ENCODE data around the gene TMEM114.
"Not testable (repeated sequence)": the region's sequence is repeated elsewhere in the genome, so short reads cannot be mapped to it uniquely, and the experiment has no call there.

TMEM114 gene

GRCh38 chr16:8572063-8572918, 18.0 kb downstream of the TMEM114 start:
- no peak for DNase-seq

- DNase-seq, result no peak
Observed at GRCh38 chr16:8571061-8571596, 19.2 kb downstream of the TMEM114 start.

- DNase-seq, result not testable (repeated sequence)
Observed at GRCh38 chr16:8570393-8570792, 19.9 kb downstream of the TMEM114 start.

DNA sequence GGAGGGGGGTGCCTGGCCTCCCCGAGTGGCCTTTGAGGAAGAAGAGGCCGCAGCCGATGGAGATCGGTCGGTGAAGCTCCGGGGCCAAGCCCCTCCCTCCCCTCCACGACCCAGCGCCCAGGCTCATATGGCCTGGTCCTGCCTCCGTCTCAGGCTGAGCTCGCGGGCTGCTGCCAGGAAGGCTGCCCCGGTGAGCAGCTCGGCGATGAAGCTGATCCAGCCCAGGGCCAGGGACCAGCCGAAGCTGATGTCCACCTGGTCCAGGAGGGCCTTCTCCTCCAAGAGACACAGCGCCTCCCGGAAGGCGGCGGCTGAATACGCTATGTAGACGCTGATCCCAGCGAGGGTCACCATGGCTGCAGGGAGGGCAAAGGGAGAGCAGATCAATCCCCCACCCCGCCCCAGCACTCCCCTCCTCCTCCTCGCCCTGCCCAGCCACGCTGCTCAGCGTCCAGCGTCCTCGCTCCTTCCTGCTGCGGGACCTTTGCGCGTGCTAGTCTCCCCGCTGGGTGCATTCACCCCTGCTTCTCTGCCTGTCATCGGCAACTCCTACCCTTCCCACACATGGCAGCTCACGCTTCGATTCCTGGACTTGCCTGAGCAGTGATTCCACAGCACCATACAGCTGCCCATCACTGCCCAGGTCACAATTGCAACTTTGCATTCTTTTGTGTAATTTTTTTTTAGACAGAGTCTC, 20.5 kb downstream of the TMEM114 start:
- no peak for DNase-seq

DNA sequence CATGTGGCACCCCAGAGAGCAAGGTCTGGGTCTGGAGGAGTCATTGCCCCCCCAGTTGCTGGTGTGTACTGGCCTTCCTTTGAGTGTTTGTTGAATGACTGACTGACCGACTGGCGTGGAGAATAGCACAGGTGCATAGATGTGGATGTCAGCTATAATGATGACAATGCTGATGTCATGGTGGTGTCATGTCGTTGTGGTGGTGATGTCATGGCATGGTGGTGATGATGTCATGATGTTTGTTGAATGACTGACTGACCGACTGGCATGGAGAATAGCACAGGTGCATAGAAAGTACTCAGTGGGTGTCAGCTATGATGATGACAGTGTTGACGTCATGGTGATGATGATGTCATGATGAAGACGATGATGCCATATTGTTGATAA, 22.1 kb downstream of the TMEM114 start:
- no peak for DNase-seq

GRCh38 chr16:8567355-8568230, 22.7 kb downstream of the TMEM114 start:
- peak; percentile 33 for DNase-seq

- no peak for DNase-seq
Observed at GRCh38 chr16:8565498-8565897, 24.8 kb downstream of the TMEM114 start.

GRCh38 chr16:8564934-8565345, 25.4 kb downstream of the TMEM114 start:
- DNase-seq, result no peak

- not testable (repeated sequence) for DNase-seq
Observed at GRCh38 chr16:8563944-8564540, 26.3 kb downstream of the TMEM114 start.

DNA sequence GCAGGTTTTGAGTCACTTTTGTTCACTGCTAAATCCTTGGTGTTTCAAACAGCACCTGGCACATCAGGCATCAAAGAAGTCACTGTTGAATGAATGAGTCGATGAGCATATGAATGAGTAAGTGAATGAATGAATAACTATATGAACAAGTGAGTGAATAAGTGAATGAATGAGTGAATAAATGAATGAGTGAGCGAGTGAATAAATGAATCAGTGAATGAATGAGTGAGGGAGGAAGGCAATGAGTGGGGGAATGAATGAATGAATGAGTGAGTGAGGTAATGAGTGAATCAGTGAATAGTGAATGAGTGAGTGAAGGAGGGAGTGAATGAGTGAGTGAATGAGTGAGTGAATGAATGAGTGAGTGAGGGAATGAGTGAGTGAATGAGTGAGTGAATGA, 28.8 kb downstream of the TMEM114 start:
- DNase-seq, result no peak

DNA sequence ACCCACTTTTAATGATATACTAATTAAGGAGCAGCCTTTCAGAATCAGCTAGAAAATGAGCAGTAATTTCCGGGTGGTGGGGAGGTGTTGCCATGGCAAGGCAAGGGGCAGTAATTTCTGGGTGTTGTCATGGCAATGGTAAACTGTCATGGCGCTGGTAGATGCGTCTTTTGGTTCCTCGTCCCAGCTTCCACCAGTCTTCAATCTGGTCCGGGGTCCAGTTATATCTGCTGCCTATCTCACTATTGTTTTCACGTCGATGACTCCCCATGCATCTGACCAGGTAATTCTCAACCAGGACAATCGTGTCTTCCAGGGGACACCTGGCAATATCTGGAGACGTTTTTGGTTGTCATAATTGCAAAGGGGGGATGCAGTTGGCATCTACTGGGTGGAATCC, 34.9 kb downstream of the TMEM114 start:
- DNase-seq, result no peak

DNA sequence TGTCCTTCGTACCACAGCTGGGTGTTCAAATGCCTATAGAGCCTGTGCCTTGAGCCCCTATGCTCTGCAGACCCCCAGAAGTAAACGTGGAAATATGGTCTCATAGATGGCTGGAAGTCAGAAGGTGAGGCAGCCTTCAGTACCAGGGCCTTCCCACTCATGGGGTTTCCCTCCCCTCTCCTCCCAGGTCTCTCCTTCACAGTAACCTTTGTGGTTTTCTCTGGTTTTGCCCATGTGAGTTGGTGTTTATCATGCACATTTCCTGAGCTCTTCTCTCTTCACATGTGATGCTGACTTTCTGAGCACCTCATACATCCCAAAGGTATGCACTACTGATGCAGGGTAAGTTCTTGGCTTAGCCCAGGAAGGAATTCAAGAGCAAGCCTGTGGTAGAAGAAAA, 35.4 kb downstream of the TMEM114 start:
- DNase-seq, result no peak

DNA sequence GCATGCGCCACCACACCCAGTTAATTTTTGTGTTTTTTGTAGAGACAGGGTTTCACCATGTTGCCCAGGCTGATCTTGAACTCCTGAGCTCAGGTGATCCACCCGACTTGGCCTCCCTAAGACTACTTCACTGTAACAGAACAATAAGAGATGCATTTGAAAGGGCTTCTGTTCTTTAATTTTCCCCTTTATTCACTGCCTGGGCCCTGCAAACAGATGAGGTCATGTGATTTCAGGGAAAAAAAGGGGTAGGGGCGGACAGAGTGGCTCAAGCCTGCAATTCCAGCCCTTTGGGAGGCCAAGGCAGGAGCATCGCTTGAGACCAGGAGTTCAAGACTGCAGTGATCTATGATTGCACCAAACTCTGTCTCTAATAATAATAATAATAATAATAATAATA, 36.3 kb downstream of the TMEM114 start:
- DNase-seq, result no peak

GRCh38 chr16:8552487-8553221, 37.7 kb downstream of the TMEM114 start:
- DNase-seq, result no peak

- DNase-seq, result no peak
Observed at GRCh38 chr16:8551388-8552332, 38.7 kb downstream of the TMEM114 start.

- DNase-seq, result no peak
Observed at GRCh38 chr16:8550728-8551387, 39.5 kb downstream of the TMEM114 start.

- DNase-seq, result no peak
Observed at GRCh38 chr16:8549843-8550412, 40.4 kb downstream of the TMEM114 start.

- no peak for DNase-seq
Observed at GRCh38 chr16:8548166-8548565, 42.1 kb downstream of the TMEM114 start.

DNA sequence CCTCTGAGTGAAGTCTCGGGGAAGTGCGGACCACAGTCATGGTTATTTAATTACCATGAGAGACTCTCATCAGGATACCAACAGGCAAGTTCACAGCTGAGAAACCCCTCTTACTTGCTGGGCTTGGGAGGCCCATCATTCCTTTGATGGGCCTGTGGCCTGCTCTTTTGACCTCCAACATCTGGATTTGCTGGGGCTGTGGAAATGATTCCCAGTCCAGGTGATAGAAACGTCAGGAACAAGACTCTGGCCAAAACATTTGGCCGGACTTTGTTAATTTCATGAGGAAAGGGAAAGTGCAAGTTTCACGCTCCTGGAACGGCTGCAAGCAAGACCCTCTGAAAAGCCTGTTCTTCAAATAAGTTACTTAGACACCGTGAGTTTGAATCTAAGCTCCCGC, 42.5 kb downstream of the TMEM114 start:
- no peak for DNase-seq

DNA sequence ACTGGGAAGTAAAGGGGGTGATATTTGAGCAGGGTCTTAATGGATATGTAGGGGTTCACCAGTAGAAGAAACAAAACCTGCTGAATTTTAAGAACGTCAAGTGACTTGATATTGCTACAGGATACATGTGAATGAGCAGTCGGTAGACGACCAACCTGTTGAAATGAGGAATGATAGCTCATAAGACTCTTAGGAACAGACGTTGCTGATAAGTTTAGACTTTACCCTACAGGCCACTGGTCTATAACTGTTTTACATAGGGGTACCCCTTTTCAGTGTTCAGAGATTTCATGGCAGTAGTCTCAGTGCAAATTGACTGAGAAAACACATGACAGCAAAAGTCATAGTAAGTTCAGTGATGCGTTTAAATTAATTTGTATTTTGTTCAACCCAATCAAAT, 45.9 kb downstream of the TMEM114 start:
- DNase-seq, result no peak
